ENCODE measurements around the gene TUBA3C.
"Not testable (repeated sequence)": the region's sequence is repeated elsewhere in the genome, so short reads cannot be mapped to it uniquely, and the experiment has no call there.

Gene TUBA3C

GRCh38 chr13:19179916-19180315 lies 1.7 kb downstream of the TUBA3C start:
- DNase-seq (ENCODE audit: insufficient read length) (no peak), FAIRE-seq (no peak)
- TF ChIP-seq POLR2A (IDR thresholded peaks at IDR 0.05; ENCODE audit: low read depth, low read length) (no peak), POLR2AphosphoS5 (IDR thresholded peaks at IDR 0.05; ENCODE audit: low read depth, low read length) (no peak), TAF1 (IDR thresholded peaks at IDR 0.05; ENCODE audit: borderline replicate concordance, low read depth, low read length) (no peak)

GRCh38 chr13:19178901-19179593 lies 2.6 kb downstream of the TUBA3C start:
- FAIRE-seq (no peak), DNase-seq (ENCODE audit: insufficient read length) (no peak)
- TF ChIP-seq TAF1 (IDR thresholded peaks at IDR 0.05; ENCODE audit: borderline replicate concordance, low read depth, low read length) (no peak), POLR2AphosphoS5 (IDR thresholded peaks at IDR 0.05; ENCODE audit: low read depth, low read length) (no peak), POLR2A (IDR thresholded peaks at IDR 0.05; ENCODE audit: low read depth, low read length) (no peak)

GRCh38 chr13:19176981-19177776 lies 4.4 kb downstream of the TUBA3C start:
- FAIRE-seq; DNase-seq (ENCODE audit: insufficient read length): not testable (repeated sequence)

- DNase-seq (ENCODE audit: insufficient read length) (no peak), FAIRE-seq (no peak)
- TF ChIP-seq POLR2A (IDR thresholded peaks at IDR 0.05; ENCODE audit: low read depth, low read length) (no peak), POLR2AphosphoS5 (IDR thresholded peaks at IDR 0.05; ENCODE audit: low read depth, low read length) (no peak), TAF1 (IDR thresholded peaks at IDR 0.05; ENCODE audit: borderline replicate concordance, low read depth, low read length) (no peak)
Measured at GRCh38 chr13:19173752-19174151, 7.9 kb downstream of the TUBA3C start.

GRCh38 chr13:19172647-19173030 lies 9.0 kb downstream of the TUBA3C start:
- DNase-seq (ENCODE audit: insufficient read length) (no peak), FAIRE-seq (no peak)
- TF ChIP-seq POLR2A (IDR thresholded peaks at IDR 0.05; ENCODE audit: low read depth, low read length) (no peak), POLR2AphosphoS5 (IDR thresholded peaks at IDR 0.05; ENCODE audit: low read depth, low read length) (no peak), TAF1 (IDR thresholded peaks at IDR 0.05; ENCODE audit: borderline replicate concordance, low read depth, low read length) (no peak)

- FAIRE-seq (no peak), DNase-seq (ENCODE audit: insufficient read length) (no peak)
- TF ChIP-seq TAF1 (IDR thresholded peaks at IDR 0.05; ENCODE audit: borderline replicate concordance, low read depth, low read length) (no peak), POLR2A (IDR thresholded peaks at IDR 0.05; ENCODE audit: low read depth, low read length) (no peak), POLR2AphosphoS5 (IDR thresholded peaks at IDR 0.05; ENCODE audit: low read depth, low read length) (no peak)
Measured at GRCh38 chr13:19172007-19172646, 9.5 kb downstream of the TUBA3C start.

- FAIRE-seq, result no peak
- TF ChIP-seq POLR2A (IDR thresholded peaks at IDR 0.05; ENCODE audit: low read depth, low read length) (no peak), POLR2AphosphoS5 (IDR thresholded peaks at IDR 0.05; ENCODE audit: low read depth, low read length) (no peak), TAF1 (IDR thresholded peaks at IDR 0.05; ENCODE audit: borderline replicate concordance, low read depth, low read length) (no peak)
Measured at GRCh38 chr13:19171563-19171962, 10.1 kb downstream of the TUBA3C start.

GRCh38 chr13:19169991-19170390 lies 11.6 kb downstream of the TUBA3C start:
- no peak for FAIRE-seq
- no peak for TF ChIP-seq TAF1 (IDR thresholded peaks at IDR 0.05; ENCODE audit: borderline replicate concordance, low read depth, low read length)
- no peak for DNase-seq (ENCODE audit: insufficient read length)

More at GRCh38 chr13:19171563-19171962, 10.1 kb downstream of the TUBA3C start:
- no peak for DNase-seq (ENCODE audit: insufficient read length)

GRCh38 chr13:19169496-19169895 lies 12.1 kb downstream of the TUBA3C start:
- TF ChIP-seq POLR2A (IDR thresholded peaks at IDR 0.05; ENCODE audit: low read depth, low read length) (no peak), TAF1 (IDR thresholded peaks at IDR 0.05; ENCODE audit: borderline replicate concordance, low read depth, low read length) (no peak), POLR2AphosphoS5 (IDR thresholded peaks at IDR 0.05; ENCODE audit: low read depth, low read length) (no peak)
- no peak for FAIRE-seq
- DNase-seq (ENCODE audit: insufficient read length), result no peak

GRCh38 chr13:19161308-19161707 lies 20.3 kb downstream of the TUBA3C start:
- DNase-seq (ENCODE audit: insufficient read length) (no peak), FAIRE-seq (no peak)
- no peak for TF ChIP-seq TAF1 (IDR thresholded peaks at IDR 0.05; ENCODE audit: borderline replicate concordance, low read depth, low read length)
- no peak for TF ChIP-seq POLR2A (IDR thresholded peaks at IDR 0.05; ENCODE audit: low read depth, low read length)
- no peak for TF ChIP-seq POLR2AphosphoS5 (IDR thresholded peaks at IDR 0.05; ENCODE audit: low read depth, low read length)

- TF ChIP-seq TAF1 (IDR thresholded peaks at IDR 0.05; ENCODE audit: borderline replicate concordance, low read depth, low read length) (no peak), POLR2A (IDR thresholded peaks at IDR 0.05; ENCODE audit: low read depth, low read length) (no peak), POLR2AphosphoS5 (IDR thresholded peaks at IDR 0.05; ENCODE audit: low read depth, low read length) (no peak)
- FAIRE-seq, result no peak
Measured at GRCh38 chr13:19159761-19160420, 21.7 kb downstream of the TUBA3C start.

More at GRCh38 chr13:19159761-19160420, 21.7 kb downstream of the TUBA3C start:
- DNase-seq (ENCODE audit: insufficient read length), result no peak
